Fibroblast of the aortic adventitia (primary cell): ENCODE results near the gene STARD9. TPM values are rescaled to one million over a fixed set of nuclear protein-coding genes. Genes with fewer than 3 reads are reported as not detected.
"Not testable (repeated sequence)": the region's sequence is repeated elsewhere in the genome, so short reads cannot be mapped to it uniquely, and the experiment has no call there.

ENCODE experiments used
- DNase-seq: peaks from one replicate; pipeline ENCODE4 v3.0.0-alpha.2; 2010; ENCODE audit warnings: low read depth
- H3K4me3 ChIP-seq: 2 replicates; pipeline ENCODE4 v1.5.1; 2011; ENCODE audit warnings: low read depth, mild to moderate bottlenecking, control low read depth, low read length, moderate library complexity
- total RNA-seq: library from RNA; depleted of rRNA; stranded (reverse); fragments of >200 nt; gene quantifications from 2 replicates; pipeline ENCODE4 v1.2.3, GENCODE V29; 2012; ENCODE audit warnings: low replicate concordance
- TF ChIP-seq, protein P1 (sequence below): IDR thresholded peaks from 2 replicates; pipeline ENCODE4 v1.5.1; 2011; ENCODE audit warnings: mild to moderate bottlenecking, low read length, control low read depth, inconsistent platforms; ENCODE audit not compliant: insufficient read depth

Gene STARD9
- total RNA-seq, 1 donor = 8.0 TPM

DNA sequence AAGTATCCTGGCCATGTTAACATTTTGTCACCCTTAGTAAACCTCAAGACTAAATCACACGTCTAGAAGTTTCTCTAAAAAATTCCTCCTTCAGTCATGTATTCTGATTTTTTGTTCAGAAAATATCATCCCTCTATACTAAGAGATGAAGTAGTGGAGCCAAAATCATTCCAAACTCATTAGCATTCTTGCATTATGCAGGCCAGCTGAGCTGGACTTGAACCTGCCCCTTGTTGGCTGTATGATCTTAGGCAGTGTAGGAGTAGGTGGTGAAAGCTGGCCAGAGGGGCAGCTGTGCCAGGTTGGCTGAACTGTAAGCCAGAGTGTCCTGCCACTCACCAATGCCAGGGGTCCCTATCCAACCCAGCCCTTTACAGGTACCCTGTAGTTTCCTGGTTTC lies 92.4 kb downstream of the STARD9 start:
- TF ChIP-seq, protein P1, sequence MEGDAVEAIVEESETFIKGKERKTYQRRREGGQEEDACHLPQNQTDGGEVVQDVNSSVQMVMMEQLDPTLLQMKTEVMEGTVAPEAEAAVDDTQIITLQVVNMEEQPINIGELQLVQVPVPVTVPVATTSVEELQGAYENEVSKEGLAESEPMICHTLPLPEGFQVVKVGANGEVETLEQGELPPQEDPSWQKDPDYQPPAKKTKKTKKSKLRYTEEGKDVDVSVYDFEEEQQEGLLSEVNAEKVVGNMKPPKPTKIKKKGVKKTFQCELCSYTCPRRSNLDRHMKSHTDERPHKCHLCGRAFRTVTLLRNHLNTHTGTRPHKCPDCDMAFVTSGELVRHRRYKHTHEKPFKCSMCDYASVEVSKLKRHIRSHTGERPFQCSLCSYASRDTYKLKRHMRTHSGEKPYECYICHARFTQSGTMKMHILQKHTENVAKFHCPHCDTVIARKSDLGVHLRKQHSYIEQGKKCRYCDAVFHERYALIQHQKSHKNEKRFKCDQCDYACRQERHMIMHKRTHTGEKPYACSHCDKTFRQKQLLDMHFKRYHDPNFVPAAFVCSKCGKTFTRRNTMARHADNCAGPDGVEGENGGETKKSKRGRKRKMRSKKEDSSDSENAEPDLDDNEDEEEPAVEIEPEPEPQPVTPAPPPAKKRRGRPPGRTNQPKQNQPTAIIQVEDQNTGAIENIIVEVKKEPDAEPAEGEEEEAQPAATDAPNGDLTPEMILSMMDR = no peak
- no peak overlapping the region for H3K4me3 ChIP-seq
- DNase-seq = no peak

DNA sequence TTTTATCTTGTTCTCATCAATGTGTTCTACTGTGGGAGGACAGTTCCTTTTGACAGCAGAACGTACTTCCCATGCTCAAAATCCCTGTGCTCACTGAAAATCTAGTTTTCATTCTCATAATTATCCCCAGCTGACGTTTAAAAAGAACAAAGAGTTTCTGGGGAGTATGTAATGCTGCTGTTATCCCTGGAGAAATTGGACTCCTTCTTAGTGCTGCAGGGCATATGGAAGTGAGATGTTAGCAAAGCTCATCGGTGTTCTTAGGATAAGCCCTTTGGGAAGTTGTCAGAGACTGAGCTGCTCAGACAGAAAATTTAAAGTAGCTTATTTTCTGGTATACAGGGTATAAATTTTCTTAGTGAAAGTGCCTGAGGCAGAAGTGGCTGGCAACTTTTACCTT lies 95.0 kb downstream of the STARD9 start:
- DNase-seq = no peak
- no peak overlapping the region for H3K4me3 ChIP-seq
- TF ChIP-seq, protein P1 = no peak

DNA sequence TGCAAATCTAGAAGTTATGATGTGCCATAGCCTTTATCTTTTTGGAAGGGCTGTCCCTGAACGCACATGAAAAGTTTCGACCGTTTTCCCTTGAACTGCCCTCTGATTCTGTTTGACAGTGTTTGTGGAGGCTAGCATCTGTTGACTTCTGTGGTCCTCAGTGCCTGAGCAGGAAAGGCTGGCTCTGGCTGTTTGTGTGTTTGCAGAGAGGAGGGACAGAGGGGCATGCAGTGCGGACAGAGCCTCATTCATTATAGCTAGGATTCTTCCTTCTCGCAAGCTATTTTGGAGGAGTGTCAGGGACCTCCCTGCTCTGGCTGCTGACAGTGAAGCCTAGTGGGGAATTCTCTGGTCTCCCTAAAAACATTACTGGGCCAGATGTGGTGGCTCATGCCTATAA lies 97.0 kb downstream of the STARD9 start:
- TF ChIP-seq, protein P1 = no peak
- DNase-seq = no peak
- H3K4me3 ChIP-seq = no peak overlapping the region

DNA sequence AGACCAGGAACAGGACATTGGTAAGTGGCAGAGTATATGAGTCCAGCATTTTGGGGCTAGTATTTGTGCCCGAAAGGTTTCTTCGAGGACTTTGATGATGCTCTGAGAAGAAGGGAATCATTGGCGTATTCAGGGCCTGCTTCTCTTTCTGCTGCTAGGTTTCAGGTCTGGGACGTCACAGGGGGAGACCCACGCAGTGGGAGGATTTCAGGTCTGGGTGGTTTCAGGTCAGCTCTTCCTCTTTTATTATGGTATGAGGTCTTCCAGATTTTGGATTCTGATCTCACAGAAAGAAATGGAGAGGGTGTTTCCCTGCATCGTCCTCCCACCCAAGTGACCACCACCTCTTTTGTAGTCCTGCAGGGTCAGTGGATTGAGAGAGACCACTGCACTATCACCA lies 99.1 kb downstream of the STARD9 start:
- no peak overlapping the region for H3K4me3 ChIP-seq
- TF ChIP-seq, protein P1 = no peak
- no peak for DNase-seq

DNA sequence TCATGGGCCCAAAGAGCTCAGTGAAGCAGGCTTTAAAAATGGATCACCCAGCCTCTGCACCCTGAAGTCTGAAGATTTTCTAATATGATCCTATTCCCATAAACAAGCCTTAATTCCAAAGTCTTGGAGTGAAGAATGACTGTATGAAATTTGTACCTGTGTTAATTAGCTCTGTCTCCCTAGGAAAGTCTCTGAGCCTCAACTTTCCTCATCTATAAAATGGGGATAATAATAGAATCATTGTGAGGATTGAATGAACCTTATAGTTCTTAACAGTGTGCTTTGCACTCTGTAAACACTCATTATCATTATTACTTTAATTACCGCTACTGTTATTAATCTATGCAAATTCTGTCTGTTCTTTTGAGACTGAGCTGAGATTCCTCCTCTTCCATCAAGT lies 99.6 kb downstream of the STARD9 start:
- TF ChIP-seq, protein P1 = no peak

DNA sequence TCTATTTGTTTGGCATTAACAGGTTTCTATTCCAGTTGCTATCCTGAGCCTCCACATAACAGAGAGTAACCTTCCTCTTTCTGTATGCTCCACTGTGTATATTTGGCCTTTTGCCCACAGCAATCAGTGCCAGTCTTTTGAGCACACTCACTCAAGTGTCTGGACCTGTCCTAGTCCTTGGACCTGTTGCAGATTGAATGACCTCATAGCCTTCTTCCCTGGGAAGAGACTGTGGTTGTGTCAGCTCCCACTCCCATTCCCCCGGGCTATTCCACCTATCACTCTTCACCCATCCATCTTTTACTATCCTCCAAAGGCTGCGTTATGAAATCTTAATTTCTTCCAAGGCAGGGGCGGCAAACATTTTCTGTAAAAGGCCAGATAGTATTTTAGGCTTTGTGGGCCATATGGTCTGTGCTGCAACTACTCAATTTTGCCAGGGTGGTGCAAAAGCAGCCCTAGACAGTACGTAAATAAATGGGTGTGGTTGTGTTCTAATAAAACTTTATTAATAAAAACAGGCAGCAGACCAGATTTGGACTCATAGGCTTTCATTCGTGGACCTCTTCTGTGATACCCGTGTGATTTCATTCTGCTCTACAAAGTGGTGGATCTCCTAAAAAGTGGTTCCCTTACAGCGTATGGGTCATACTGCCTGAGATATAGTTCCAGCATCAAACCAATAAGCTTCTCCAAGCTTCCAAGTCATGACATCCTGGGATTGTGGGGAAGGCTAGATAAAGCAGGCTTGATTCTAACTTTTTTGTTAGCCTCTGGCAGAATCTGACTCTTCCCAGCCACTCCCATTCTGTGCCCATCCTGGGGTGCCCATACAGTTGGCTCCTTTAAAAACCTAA lies 104.1 kb downstream of the STARD9 start:
- no peak for DNase-seq
- no peak overlapping the region for H3K4me3 ChIP-seq
- TF ChIP-seq, protein P1 = no peak

More for the DNA sequence above, 99.6 kb downstream of the STARD9 start:
- DNase-seq = no peak
- no peak overlapping the region for H3K4me3 ChIP-seq

DNA sequence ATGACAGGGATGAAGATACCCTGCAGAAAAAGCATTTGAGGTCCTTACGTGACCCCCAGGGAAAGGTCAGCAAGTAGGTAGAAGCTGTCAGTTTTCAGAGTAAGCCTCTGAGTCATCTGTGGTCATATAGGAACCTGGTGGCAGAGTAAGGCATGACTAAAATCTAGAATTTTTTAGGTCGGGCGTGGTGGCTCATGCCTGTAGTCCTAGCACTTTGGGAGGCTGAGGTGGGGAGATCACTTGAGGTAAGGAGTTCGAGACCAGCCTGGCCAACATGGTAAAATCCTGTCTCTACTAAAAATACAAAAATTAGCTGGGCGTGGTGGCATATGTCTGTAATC lies 104.7 kb downstream of the STARD9 start:
- not testable (repeated sequence) for H3K4me3 ChIP-seq, DNase-seq
